HCT116 (cell line): ENCODE data around the gene DNASE1L1.

ENCODE experiments used
- CTCF ChIP-seq, 3 experiments: fragments of 200-600 bp in 1 of 3; sonication (generic) in 1 of 3; IDR thresholded peaks in 2 of 3; conservative IDR thresholded peaks in 1 of 3; 2 replicates each; pipeline ENCODE4 v1.5.1; 2012 to 2017; ENCODE audit warnings: low read depth in 2 of 3, low read length in 2 of 3, antibody characterized with exemption in 1 of 3, borderline replicate concordance in 1 of 3, control low read depth in 1 of 3, mild to moderate bottlenecking in 1 of 3, mixed read lengths in 1 of 3, mixed run types in 1 of 3, moderate library complexity in 1 of 3; ENCODE audit not compliant: insufficient read depth in 1 of 3
- EZH2 ChIP-seq: fragments of 200-600 bp; sonication (generic); IDR thresholded peaks from 2 replicates; pipeline ENCODE4 v1.6.1; 2017; ENCODE audit warnings: antibody characterized with exemption, mixed run types
- EZH2phosphoT487 ChIP-seq: fragments of 200-600 bp; IDR thresholded peaks from 2 replicates; pipeline ENCODE4 v1.6.1; 2018; ENCODE audit warnings: antibody characterized with exemption, borderline replicate concordance
- FOSL1 ChIP-seq: IDR thresholded peaks from 2 replicates; pipeline ENCODE4 v1.6.1; 2012; ENCODE audit warnings: low read depth
- MAX ChIP-seq: IDR thresholded peaks from 2 replicates; pipeline ENCODE4 v1.6.1; 2012
- POLR2A ChIP-seq: IDR thresholded peaks from 2 replicates; pipeline ENCODE4 v1.7.0; 2011; ENCODE audit warnings: borderline replicate concordance; ENCODE audit not compliant: insufficient read depth, insufficient read length; ENCODE audit errors: extremely low read depth
- POLR2AphosphoS5 ChIP-seq: IDR thresholded peaks from 2 replicates; pipeline ENCODE4 v1.6.1; 2011; ENCODE audit warnings: mild to moderate bottlenecking, low read depth, low read length, moderate library complexity
- RAD21 ChIP-seq: IDR thresholded peaks from 2 replicates; pipeline ENCODE4 v1.6.1; 2012; ENCODE audit warnings: low read depth, mild to moderate bottlenecking
- SIN3A ChIP-seq: IDR thresholded peaks from 2 replicates; pipeline ENCODE4 v1.6.1; 2012; ENCODE audit warnings: low read depth
- SP1 ChIP-seq: IDR thresholded peaks from 2 replicates; pipeline ENCODE4 v1.6.1; 2012; ENCODE audit warnings: low read depth
- YY1 ChIP-seq: IDR thresholded peaks from 2 replicates; pipeline ENCODE4 v1.6.1; 2011; ENCODE audit warnings: low read length, low read depth, moderate library complexity, mild to moderate bottlenecking; ENCODE audit not compliant: insufficient replicate concordance; ENCODE audit errors: extremely low read depth

- TF ChIP-seq YY1: peak; percentile 87
- no peak for TF ChIP-seq CTCF (IDR thresholded peaks at IDR 0.05 in 2 of 3, conservative IDR thresholded peaks at IDR 0.05 in 1 of 3; ENCODE audit: borderline replicate concordance in 1 of 3, insufficient read depth in 1 of 3, low read depth in 2 of 3, low read length in 2 of 3)
- TF ChIP-seq POLR2A: no peak
- no peak for TF ChIP-seq SP1
- no peak for TF ChIP-seq EZH2
- no peak for TF ChIP-seq RAD21
- TF ChIP-seq EZH2phosphoT487: no peak
- TF ChIP-seq FOSL1: no peak
- no peak for TF ChIP-seq MAX
- TF ChIP-seq SIN3A: no peak
- TF ChIP-seq POLR2AphosphoS5: peak; percentile 67
Measured at GRCh38 chrX:154428176-154429171, 19.4 kb upstream of the DNASE1L1 start, which contains the start of gene ATP6AP1.
